GM18873 (cell line): Measurements from ENCODE around the gene GRAMD1B.
A peak's percentile ranks its signal among the peaks of the same experiment; 100 is the strongest.

Source experiments
- ATAC-seq: cut with Tn5 transposase; IDR thresholded peaks from one replicate; pipeline ENCODE4 v1.9.1; 2021; ENCODE audit warnings: mild to moderate bottlenecking, moderate library complexity, moderate number of reproducible peaks; ENCODE audit not compliant: unreplicated experiment, low FRiP score

Gene GRAMD1B

GRCh38 chr11:123525511-123525918 is 95.4 kb downstream of the GRAMD1B start:
- no peak for ATAC-seq

- ATAC-seq = no peak
Observed at GRCh38 chr11:123526027-123526805, 96.1 kb downstream of the GRAMD1B start.

DNA sequence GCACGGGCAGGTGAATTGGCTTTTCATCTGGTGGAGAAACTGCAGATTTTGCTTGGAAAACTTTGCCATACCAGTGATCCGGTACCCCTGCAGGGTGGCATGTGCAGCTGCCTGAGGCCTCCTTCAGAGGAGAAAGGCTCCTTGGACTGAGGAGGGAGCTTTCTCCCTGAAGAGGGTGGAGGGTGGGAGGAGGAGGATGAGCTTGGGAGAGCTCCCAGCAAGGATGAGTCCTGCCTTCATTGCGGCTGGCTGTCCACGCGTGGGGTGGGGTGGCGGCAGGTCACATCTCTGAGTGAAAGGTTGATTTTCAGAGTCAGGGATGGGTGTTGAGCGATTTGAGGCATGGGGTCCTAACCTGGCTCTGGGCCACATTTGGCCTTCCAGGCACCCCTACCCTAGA is 96.8 kb downstream of the GRAMD1B start:
- ATAC-seq = no peak

- no peak for ATAC-seq
Observed at GRCh38 chr11:123527526-123527925, 97.5 kb downstream of the GRAMD1B start.

DNA sequence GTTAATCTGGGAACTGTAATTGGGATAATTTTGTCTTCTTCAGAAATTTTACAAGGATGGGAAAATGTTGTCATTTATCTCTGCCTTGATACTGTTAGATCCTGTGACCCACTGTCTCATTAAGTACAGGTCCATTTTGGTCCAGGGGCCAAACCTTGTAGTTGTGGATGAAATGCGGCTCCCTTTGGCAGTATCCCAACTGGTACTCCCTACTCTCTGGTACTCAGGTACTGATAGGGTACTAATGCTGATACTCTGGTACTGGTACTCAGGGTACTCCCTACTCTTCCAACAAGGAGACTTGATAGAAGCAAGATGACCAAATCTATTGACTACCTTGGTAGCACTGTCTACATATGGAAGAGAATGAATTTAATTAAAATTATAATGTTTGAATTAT is 97.9 kb downstream of the GRAMD1B start:
- ATAC-seq = no peak

- no peak for ATAC-seq
Observed at GRCh38 chr11:123531325-123531724, 101.3 kb downstream of the GRAMD1B start.

- ATAC-seq = no peak
Observed at GRCh38 chr11:123532131-123532530, 102.1 kb downstream of the GRAMD1B start.

GRCh38 chr11:123535401-123535800 is 105.3 kb downstream of the GRAMD1B start:
- no peak for ATAC-seq

DNA sequence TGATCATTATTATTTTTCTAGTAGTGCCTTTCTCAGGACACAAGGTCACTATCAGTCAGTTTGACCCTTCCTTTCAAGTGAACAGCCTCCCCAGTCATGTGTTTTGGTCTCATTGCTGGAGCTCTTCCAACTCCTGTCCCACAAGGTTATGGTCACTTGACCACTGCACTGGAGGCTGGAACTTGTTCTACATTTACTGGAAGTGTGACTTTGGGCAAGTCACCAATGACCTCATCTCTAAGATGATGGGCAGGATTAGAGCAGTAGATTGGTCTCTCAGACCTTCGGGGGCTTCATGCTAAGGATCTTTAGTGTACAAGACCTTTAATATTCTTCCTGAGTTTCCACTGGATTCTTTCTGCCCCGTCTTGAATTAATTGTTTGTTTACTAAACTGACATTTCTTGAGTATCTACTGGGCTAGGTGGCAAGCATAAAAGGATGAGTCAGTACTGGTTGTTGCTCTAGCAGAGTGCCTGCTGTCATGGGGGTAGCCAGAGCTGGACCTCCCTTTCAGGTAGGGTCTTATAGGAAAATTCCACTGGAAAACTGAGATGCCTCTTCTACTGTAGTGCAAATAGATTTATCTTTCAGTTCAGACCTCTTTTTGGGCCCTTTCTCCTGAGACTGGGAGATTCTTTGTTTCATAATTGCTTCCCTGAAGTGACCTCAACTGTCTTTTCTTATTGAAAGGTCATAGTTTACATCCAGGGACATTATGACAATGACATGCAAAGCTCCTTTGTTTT is 106.8 kb downstream of the GRAMD1B start:
- no peak for ATAC-seq

DNA sequence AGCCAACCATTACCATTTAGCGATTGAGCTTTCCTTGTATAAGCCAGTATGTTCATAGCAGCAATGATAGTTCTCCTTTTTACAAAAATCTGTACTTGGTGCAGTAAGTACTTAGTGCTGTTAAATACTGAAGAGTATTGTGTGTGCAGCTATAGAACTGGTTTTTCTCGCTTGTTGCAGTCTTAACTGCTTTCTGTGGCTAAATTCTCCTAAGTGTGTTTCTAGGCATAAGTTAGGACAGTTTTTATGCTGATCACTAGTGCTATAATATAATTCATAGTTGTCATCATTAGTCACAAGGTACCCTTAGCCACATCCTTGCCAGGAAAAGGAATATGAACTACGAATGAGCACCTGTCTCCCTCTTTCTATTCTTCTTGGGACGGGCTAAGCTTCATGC is 107.7 kb downstream of the GRAMD1B start:
- no peak for ATAC-seq

DNA sequence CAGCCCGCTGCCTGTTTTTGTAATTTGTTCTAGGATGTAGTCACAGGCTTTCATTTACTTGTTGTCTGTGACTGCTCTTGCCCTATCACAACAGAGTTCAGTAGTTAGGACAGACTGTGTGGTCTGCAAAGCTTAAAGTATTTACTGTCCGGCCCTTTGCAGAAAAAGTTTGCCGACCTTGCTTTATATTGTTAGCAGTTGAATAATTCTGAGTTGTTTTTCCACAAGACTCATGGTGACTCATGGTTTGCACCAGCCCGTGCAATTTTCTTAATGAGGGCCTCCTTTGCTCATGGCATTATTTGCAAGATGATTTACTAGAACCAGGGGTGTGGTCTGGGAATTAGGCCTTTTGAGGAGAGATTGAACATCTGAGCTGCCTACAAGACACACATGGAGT is 113.7 kb downstream of the GRAMD1B start:
- no peak for ATAC-seq

DNA sequence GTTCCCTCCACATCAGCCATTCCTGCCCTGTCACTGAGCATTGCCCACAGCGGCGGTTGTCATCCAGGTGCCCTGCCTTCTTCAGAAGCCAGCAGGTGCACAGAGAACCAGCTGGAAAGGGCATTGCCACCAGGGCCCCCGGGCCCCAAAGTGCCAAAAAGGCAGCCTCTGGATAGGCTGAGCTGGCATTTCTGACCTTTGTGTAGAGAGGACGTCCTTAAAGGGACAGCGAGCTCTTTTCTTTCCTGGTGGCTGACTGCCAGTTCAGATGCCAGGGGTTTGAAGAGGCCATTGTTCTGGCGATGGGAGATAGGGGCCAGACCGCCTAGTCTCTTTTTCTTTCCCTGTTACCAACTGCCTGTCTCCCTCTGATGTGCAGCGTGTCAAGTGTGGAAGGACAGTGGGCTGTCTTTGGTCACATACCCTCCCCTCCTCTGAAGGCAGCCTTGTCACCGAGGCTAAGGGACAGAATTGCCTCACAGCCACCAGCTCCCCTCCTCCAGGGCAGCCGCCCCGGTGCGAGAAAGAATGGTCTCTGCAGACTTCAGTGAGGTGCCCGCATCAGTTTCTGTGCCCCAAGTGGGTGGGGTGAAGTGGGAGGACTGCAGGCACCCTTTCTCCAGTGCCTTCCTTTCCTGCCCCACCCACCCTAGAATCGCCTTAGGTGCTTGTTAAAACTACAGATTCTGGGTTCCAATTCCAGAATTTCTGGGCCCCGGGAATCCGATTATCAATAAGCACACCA is 114.7 kb downstream of the GRAMD1B start:
- no peak for ATAC-seq

DNA sequence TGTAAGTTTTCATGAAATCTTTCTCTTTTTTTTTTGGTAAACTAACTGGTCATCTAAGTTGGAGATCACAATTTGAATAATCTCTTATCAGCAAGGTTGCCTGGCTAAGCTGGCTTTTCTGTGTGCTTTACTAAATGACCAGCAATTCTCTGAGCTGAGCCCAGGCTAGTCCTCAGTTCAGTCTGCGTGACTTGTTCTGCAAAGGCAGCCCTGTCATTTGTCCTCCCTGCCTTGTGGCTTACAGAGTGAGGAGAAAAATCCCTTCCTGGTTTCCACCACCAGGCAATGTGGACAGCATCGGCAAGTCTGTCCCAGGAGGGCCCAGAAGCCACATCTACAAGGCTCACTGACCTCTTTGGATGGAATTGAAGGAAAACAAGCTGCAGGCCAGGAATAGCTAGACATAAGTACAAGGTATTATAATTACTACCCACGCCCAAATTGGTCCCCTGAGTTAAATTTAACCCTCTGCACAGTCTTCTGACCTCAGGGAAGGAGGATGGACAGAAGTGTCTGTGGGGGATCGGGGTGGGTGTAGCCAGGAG is 115.7 kb downstream of the GRAMD1B start:
- no peak for ATAC-seq

- ATAC-seq = no peak
Observed at GRCh38 chr11:123546515-123546914, 116.4 kb downstream of the GRAMD1B start.

- ATAC-seq = peak; percentile 67
Observed at GRCh38 chr11:123547180-123547579, 117.1 kb downstream of the GRAMD1B start.

DNA sequence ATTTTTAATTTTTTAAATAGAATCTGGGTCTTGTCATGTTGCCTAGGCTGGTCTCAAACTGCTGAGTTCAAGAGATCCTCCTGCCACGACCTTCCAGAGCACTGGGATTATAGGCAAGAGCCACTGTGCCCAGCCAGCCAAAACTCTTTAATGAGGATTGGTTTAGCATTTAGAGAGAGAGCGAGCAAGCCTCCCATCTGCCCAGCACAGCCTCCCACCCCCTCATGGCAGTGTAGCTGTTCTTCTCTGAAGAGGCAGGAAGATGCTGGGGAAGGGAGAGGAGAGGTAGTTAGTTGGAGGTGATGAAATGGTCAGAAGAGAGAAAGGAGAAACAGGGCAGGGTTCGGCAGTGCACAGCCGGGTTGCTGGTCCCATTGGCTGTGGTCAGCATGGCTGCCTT is 118.7 kb downstream of the GRAMD1B start:
- no peak for ATAC-seq

DNA sequence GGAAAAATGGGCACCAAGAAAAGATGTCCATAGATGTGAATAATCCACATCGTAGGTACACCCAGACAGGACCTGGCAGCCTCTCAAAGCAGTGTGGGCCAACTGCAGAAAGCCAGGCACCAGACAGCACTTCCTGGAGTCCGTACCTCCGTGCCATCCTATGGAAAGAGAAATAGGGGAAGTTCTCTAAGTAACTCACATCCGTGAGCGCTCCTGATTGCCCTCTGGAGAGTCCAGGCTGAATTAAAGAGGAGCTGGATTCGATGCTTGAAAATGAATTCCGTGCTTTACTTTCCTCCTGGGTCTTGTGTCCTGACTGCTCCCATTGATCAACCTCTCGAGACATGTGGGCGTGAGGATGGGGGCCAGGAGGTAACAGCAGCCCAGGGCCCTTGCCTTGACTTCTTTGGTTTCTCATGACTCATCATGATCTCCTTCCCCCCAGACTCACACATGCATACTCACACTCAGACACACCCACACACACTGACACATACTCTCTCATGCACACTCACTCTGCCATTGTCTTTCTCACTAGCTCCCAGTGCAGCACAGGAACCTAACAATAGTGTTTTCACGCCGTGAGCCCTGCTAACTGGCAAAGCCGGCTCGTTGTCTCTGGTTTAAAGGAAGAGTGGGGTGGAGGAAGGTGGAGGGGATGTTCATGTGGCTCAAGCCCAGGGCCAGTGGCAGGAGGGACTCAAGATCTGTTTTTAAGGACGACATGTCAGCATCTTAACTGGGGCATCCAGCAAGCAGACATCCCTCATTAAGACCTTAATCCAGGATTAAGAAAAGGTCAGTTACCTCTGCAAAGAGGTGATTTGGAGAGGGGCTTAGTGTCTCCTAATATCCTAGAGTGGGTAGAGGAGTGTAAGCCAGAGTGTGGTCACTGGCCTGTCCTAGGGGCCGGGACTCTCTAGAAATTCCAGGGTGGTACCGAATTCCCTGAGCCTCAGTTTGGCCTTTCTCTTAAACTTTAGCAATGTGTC is 120.2 kb downstream of the GRAMD1B start:
- ATAC-seq = no peak

- ATAC-seq = no peak
Observed at GRCh38 chr11:123551079-123551478, 121.0 kb downstream of the GRAMD1B start.

DNA sequence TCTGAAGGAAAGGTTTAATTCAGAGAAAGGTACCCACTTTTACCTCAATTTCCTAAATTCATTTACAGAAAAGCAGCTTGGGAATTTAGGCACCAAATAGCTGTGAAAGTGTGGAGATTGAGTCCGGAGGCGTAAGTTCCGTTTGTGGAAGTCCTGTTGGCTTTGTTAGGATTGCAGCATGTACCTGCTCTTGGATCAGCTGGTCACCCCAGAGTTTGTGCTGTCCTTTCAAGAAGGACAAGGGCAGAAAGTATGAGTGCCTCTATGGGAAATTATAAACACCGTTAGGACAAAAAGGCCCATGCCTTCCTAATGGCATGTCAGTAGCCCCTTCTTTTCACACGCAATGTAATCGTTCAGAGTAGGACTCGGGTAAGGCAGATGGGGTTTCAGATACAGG is 126.6 kb downstream of the GRAMD1B start:
- ATAC-seq = no peak
